GM12878 (cell line): ENCODE results near the gene ADK. TPM values are rescaled to one million over a fixed set of nuclear protein-coding genes. Genes with fewer than 3 reads are reported as not detected.

ENCODE experiments used
- ATAC-seq: fragments of 200-7000 bp; cut with Tn5 transposase; 3 replicates; pipeline ENCODE4 v1.9.1; 2020; ENCODE audit warnings: mild to moderate bottlenecking, moderate library complexity
- BruUV-seq: library from RNA; stranded (reverse); fragments of 400-500 nt; replicated peaks from 2 replicates; lab custom pipeline; 2021; lab: Mats Ljungman, UMichigan
- CTCF ChIA-PET: fragments of 300-600 bp; sonication (Branson Sonifier 250); formaldehyde crosslinking; extraction: SDS; loops from one replicate; lab custom pipeline; 2021; ENCODE audit warnings: inconsistent platforms; lab: Yijun Ruan, JAX
- POLR2A ChIA-PET: fragments of 350-600 bp; formaldehyde crosslinking; extraction: SDS; loops from one replicate; lab custom pipeline; 2021; ENCODE audit warnings: inconsistent platforms; lab: Charles Lee
- RAD21 ChIA-PET: fragments of 300-600 bp; sonication (Branson Sonifier 250); formaldehyde crosslinking; loops from one replicate; lab custom pipeline; 2023; ENCODE audit warnings: antibody characterized with exemption; ENCODE audit not compliant: unreplicated experiment; lab: Charles Lee
- SMC1A ChIA-PET: fragments of 300-600 bp; sonication (Branson Sonifier 250); formaldehyde crosslinking; loops from one replicate; lab custom pipeline; 2023; ENCODE audit not compliant: unreplicated experiment, uncharacterized antibody; lab: Charles Lee
- DNase-seq: peaks from one replicate; pipeline ENCODE4 v3.0.0-alpha.2; 2011; ENCODE audit warnings: low read depth, low spot score
- FAIRE-seq: peaks from 3 replicates; lab custom pipeline; 2011; peaks lifted over from hg19 to GRCh38; lab: Jason Lieb, UNC
- H2AFZ ChIP-seq: 2 replicates; pipeline ENCODE4 v1.6.0; 2011; ENCODE audit warnings: low read depth, low read length, control low read depth; ENCODE audit not compliant: control insufficient read depth
- H3K27ac ChIP-seq: 2 replicates; pipeline ENCODE4 v1.5.1; 2011; ENCODE audit warnings: control low read depth; ENCODE audit not compliant: control insufficient read depth, insufficient read depth
- H3K27me3 ChIP-seq, 2 experiments: replicated peaks in 1 of 2; 2 replicates each; pipeline versions ENCODE4 v1.6.0 to v1.6.1; 2011; ENCODE audit warnings: low read length in 1 of 2; ENCODE audit not compliant: control insufficient read depth in 2 of 2, insufficient read depth in 2 of 2
- H3K36me3 ChIP-seq, 2 experiments: 2 replicates each; pipeline ENCODE4 v1.5.1; 2011; ENCODE audit warnings: low read length in 1 of 2; ENCODE audit not compliant: control insufficient read depth in 2 of 2, insufficient read depth in 2 of 2
- H3K4me1 ChIP-seq: 2 replicates; pipeline ENCODE4 v1.6.1; 2011; ENCODE audit warnings: mild to moderate bottlenecking, low read length, moderate library complexity, mixed read lengths; ENCODE audit not compliant: control insufficient read depth, insufficient read depth
- H3K4me2 ChIP-seq: 2 replicates; pipeline ENCODE4 v1.6.0; 2011; ENCODE audit warnings: control low read depth; ENCODE audit not compliant: control insufficient read depth, insufficient read depth
- H3K4me3 ChIP-seq: fragments of 200-600 bp; sonication (generic); 2 replicates; pipeline ENCODE4 v1.5.1; 2016
- H3K79me2 ChIP-seq: 2 replicates; pipeline ENCODE4 v1.6.0; 2011; ENCODE audit warnings: low read length; ENCODE audit not compliant: control insufficient read depth, insufficient read depth
- H3K9ac ChIP-seq: 2 replicates; pipeline ENCODE4 v1.8.0; 2011; ENCODE audit warnings: low read length, control low read depth, mixed read lengths; ENCODE audit not compliant: control insufficient read depth, insufficient read depth
- H3K9me3 ChIP-seq: replicated peaks from 3 replicates; pipeline ENCODE4 v1.5.1; 2011; ENCODE audit warnings: mild to moderate bottlenecking, low read length; ENCODE audit not compliant: control insufficient read depth, insufficient read depth
- H4K20me1 ChIP-seq: 2 replicates; pipeline ENCODE4 v1.6.0; 2011; ENCODE audit not compliant: control insufficient read depth, insufficient read depth
- BMI1 ChIP-seq: fragments of 450-650 bp; IDR thresholded peaks from 2 replicates; pipeline ENCODE4 v1.6.1; 2016; ENCODE audit warnings: mild to moderate bottlenecking, moderate library complexity, borderline replicate concordance
- CHD2 ChIP-seq: IDR thresholded peaks from 2 replicates; pipeline ENCODE4 v1.6.1; 2011; ENCODE audit warnings: low read depth, low read length, improper control_type of control experiment, borderline replicate concordance
- EGR1 ChIP-seq, 2 experiments: IDR thresholded peaks; 1 replicate in 1 of 2; 2 replicates in 1 of 2; pipeline ENCODE4 v1.6.1; 2011 to 2012; ENCODE audit warnings: low read depth in 2 of 2, low read length in 2 of 2, borderline replicate concordance in 1 of 2, mild to moderate bottlenecking in 1 of 2, moderate library complexity in 1 of 2
- MXI1 ChIP-seq: fragments of 150-350 bp; IDR thresholded peaks from 2 replicates; pipeline ENCODE4 v1.6.1; 2011; ENCODE audit warnings: low read depth, mild to moderate bottlenecking, inconsistent platforms, low read length, improper control_type of control experiment
- NFIC ChIP-seq: IDR thresholded peaks from 2 replicates; pipeline ENCODE4 v1.6.1; 2012; ENCODE audit warnings: low read depth, mild to moderate bottlenecking, inconsistent platforms, low read length, moderate library complexity
- NFXL1 ChIP-seq: fragments of 450-650 bp; IDR thresholded peaks from 2 replicates; pipeline ENCODE4 v1.6.1; 2017; ENCODE audit warnings: antibody characterized with exemption, mild to moderate bottlenecking, borderline replicate concordance
- NR2F1 ChIP-seq: fragments of 450-650 bp; conservative IDR thresholded peaks from 2 replicates; pipeline ENCODE4 v1.6.1; 2017; ENCODE audit warnings: mild to moderate bottlenecking
- SMAD1 ChIP-seq: fragments of 450-650 bp; IDR thresholded peaks from 2 replicates; pipeline ENCODE4 v1.6.1; 2018; ENCODE audit warnings: mild to moderate bottlenecking, low read depth; ENCODE audit not compliant: partially characterized antibody
- TAF1 ChIP-seq: IDR thresholded peaks from 2 replicates; pipeline ENCODE4 v1.6.1; 2011; ENCODE audit warnings: mild to moderate bottlenecking, low read depth, low read length, borderline replicate concordance
- ZSCAN29 ChIP-seq: fragments of 450-650 bp; IDR thresholded peaks from 2 replicates; pipeline ENCODE4 v1.6.1; 2017; ENCODE audit warnings: mild to moderate bottlenecking, moderate library complexity
- WGBS: methylation state at CpG from one replicate; pipeline ENCODE4 v1.1.6; 2016; ENCODE audit warnings: low lambda C conversion rate; ENCODE audit not compliant: insufficient replicate concordance, insufficient coverage; ENCODE audit errors: missing lambda C conversion rate; 5-methylcytosine and 5-hydroxymethylcytosine counted together
- in situ Hi-C: fragments of 300-500 bp; cut with MboI; formaldehyde crosslinking; loops from 9 replicates; pipeline ENCODE4 v1.14.3; 2018; ENCODE audit warnings: mixed read lengths
- intact Hi-C: fragments of 100-400 bp; cut with micrococcal nuclease; formaldehyde crosslinking; loops from one replicate; pipeline ENCODE4 v1.14.2; 2022; ENCODE audit not compliant: unreplicated experiment
- polyA plus RNA-seq, 11 experiments: library from polyadenylated mRNA; depleted of rRNA in 4 of 11; unstranded in 6 of 11; stranded (reverse) in 5 of 11; fragments of >200 nt; fragmentation: Nextera tagmentation in 4 of 11; fragmentation: Illumina TruSeq in 1 of 11; extraction: Ambion mirVana in 4 of 11; extraction: Trizol in 1 of 11; gene quantifications; 1 replicate in 1 of 11; 2 replicates in 10 of 11; pipeline versions ENCODE4 v1.2.1 to v1.2.3, GENCODE V29; 2011 to 2016; ENCODE audit warnings: inconsistent platforms in 2 of 11, missing spikeins in 2 of 11, low read depth in 1 of 11
- total RNA-seq, 4 experiments: library from RNA; depleted of rRNA in 3 of 4; stranded (reverse); fragments of >200 nt in 3 of 4; fragmentation: Illumina TruSeq in 1 of 4; extraction: Trizol in 1 of 4; gene quantifications; 2 replicates each; pipeline versions ENCODE4 v1.2.1 to v1.2.3, GENCODE V29; 2013 to 2021
- TF ChIP-seq, protein P1 (sequence below): IDR thresholded peaks from 2 replicates; pipeline ENCODE4 v1.6.1; 2012; ENCODE audit warnings: low read depth, low read length, improper control_type of control experiment
- TF ChIP-seq, protein P2 (sequence below): IDR thresholded peaks from 2 replicates; pipeline ENCODE4 v1.6.1; 2012; ENCODE audit warnings: mild to moderate bottlenecking, low read depth, low read length
- TF ChIP-seq, protein P3 (sequence below): fragments of 450-650 bp; IDR thresholded peaks from 2 replicates; pipeline ENCODE4 v1.6.1; 2017; ENCODE audit warnings: mild to moderate bottlenecking, low read depth, inconsistent platforms; ENCODE audit not compliant: poor library complexity, severe bottlenecking

Gene ADK
- total and polyA plus RNA-seq, 10 of the 15 experiments (the other 5 are each of a cell fraction or from before 2014, with no cell fraction given): 42.0 to 151 (median 81.6) TPM

DNA sequence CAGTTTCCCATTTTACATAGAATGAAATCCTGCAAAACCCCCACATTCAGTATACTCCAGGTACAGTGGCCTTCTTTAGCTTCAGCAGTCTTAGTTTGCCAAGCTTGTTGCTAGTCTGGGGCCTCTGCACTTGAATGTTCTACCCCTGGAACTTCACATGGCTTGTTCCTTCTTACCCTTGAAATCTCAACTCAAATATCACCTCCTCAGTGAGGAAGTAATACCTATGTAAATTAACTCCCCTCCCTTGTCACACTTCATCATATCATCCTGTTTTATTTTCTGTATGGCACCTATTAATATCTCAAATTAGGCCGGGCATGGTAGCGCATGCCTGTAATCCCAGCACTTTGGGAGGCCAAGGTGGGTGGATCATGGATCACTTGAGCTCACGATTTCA is 511.6 kb downstream of the ADK start:
- ChIA-PET RAD21 (interaction anchor here (0.5 to 1.4 kb wide), 3 partner anchors 15 to 157 kb away, joined by 3 to 4 read pairs (median 3); no protein-coding TSS in a partner anchor), SMC1A (interaction anchor here (0.7 to 2.5 kb wide), 6 partner anchors 11 to 202 kb away, joined by 3 to 12 read pairs (median 4); no protein-coding TSS in a partner anchor)
- Histone ChIP-seq H3K36me3 (no peaks in the 10 kb centered on the region), H3K4me1 (no peaks in the 10 kb centered on the region), H4K20me1 (no peaks in the 10 kb centered on the region), H3K27me3 (no peaks in the 10 kb centered on the region), H2AFZ (no peak overlapping the region), H3K79me2 (no peaks in the 10 kb centered on the region), H3K4me2 (no peak overlapping the region), H3K4me3 (no peak overlapping the region)
- DNase-seq (no peak), ATAC-seq (no peak), FAIRE-seq (no peak)
- in situ Hi-C loops: no loop called here
- TF ChIP-seq NFXL1: no peak
- no peak for TF ChIP-seq NR2F1
- TF ChIP-seq EGR1 (IDR thresholded peaks at IDR 0.05; ENCODE audit: borderline replicate concordance in 1 of 2, low read depth in 2 of 2, low read length in 2 of 2): no peak
- no peak for TF ChIP-seq CHD2
- TF ChIP-seq SMAD1: no peak
- no peak for TF ChIP-seq TAF1
- TF ChIP-seq BMI1: no peak
- TF ChIP-seq, protein P1, sequence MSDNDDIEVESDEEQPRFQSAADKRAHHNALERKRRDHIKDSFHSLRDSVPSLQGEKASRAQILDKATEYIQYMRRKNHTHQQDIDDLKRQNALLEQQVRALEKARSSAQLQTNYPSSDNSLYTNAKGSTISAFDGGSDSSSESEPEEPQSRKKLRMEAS: no peak
- no peak for TF ChIP-seq MXI1
- TF ChIP-seq NFIC: no peak
- TF ChIP-seq ZSCAN29: no peak
- TF ChIP-seq, protein P2, sequence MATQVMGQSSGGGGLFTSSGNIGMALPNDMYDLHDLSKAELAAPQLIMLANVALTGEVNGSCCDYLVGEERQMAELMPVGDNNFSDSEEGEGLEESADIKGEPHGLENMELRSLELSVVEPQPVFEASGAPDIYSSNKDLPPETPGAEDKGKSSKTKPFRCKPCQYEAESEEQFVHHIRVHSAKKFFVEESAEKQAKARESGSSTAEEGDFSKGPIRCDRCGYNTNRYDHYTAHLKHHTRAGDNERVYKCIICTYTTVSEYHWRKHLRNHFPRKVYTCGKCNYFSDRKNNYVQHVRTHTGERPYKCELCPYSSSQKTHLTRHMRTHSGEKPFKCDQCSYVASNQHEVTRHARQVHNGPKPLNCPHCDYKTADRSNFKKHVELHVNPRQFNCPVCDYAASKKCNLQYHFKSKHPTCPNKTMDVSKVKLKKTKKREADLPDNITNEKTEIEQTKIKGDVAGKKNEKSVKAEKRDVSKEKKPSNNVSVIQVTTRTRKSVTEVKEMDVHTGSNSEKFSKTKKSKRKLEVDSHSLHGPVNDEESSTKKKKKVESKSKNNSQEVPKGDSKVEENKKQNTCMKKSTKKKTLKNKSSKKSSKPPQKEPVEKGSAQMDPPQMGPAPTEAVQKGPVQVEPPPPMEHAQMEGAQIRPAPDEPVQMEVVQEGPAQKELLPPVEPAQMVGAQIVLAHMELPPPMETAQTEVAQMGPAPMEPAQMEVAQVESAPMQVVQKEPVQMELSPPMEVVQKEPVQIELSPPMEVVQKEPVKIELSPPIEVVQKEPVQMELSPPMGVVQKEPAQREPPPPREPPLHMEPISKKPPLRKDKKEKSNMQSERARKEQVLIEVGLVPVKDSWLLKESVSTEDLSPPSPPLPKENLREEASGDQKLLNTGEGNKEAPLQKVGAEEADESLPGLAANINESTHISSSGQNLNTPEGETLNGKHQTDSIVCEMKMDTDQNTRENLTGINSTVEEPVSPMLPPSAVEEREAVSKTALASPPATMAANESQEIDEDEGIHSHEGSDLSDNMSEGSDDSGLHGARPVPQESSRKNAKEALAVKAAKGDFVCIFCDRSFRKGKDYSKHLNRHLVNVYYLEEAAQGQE: no peak
- TF ChIP-seq, protein P3, sequence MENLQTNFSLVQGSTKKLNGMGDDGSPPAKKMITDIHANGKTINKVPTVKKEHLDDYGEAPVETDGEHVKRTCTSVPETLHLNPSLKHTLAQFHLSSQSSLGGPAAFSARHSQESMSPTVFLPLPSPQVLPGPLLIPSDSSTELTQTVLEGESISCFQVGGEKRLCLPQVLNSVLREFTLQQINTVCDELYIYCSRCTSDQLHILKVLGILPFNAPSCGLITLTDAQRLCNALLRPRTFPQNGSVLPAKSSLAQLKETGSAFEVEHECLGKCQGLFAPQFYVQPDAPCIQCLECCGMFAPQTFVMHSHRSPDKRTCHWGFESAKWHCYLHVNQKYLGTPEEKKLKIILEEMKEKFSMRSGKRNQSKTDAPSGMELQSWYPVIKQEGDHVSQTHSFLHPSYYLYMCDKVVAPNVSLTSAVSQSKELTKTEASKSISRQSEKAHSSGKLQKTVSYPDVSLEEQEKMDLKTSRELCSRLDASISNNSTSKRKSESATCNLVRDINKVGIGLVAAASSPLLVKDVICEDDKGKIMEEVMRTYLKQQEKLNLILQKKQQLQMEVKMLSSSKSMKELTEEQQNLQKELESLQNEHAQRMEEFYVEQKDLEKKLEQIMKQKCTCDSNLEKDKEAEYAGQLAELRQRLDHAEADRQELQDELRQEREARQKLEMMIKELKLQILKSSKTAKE: no peak
- TF ChIP-seq, all 136 proteins: peak for 0
- no peak overlapping the region for H3K9ac ChIP-seq
- 69% methylated on average over 3 of the region's 3 CpGs for WGBS
- BruUV-seq: no TSS peak
- ChIA-PET POLR2A (interaction anchor here (1.2 to 1.4 kb wide), 2 partner anchors 15 to 29 kb away, joined by 3 to 6 read pairs; no protein-coding TSS in a partner anchor), CTCF (interaction anchor here (0.6 to 2.0 kb wide), 4 partner anchors 10 to 398 kb away, joined by 3 to 5 read pairs (median 4); no protein-coding TSS in a partner anchor)
- H3K9me3 ChIP-seq: no peaks in the 10 kb centered on the region
- intact Hi-C loops: no loop called here
- H3K27ac ChIP-seq: no peak overlapping the region
